ENCODE results near the gene TUG1. TPM values are rescaled to one million over a fixed set of nuclear protein-coding genes. Genes with fewer than 3 reads are reported as not detected.

The TUG1 gene
- polyA plus RNA-seq, 1 donor: 104 TPM

GRCh38 chr22:31005535-31005934 is 36.5 kb downstream of the TUG1 start:
- DNase-seq: no peak

DNA sequence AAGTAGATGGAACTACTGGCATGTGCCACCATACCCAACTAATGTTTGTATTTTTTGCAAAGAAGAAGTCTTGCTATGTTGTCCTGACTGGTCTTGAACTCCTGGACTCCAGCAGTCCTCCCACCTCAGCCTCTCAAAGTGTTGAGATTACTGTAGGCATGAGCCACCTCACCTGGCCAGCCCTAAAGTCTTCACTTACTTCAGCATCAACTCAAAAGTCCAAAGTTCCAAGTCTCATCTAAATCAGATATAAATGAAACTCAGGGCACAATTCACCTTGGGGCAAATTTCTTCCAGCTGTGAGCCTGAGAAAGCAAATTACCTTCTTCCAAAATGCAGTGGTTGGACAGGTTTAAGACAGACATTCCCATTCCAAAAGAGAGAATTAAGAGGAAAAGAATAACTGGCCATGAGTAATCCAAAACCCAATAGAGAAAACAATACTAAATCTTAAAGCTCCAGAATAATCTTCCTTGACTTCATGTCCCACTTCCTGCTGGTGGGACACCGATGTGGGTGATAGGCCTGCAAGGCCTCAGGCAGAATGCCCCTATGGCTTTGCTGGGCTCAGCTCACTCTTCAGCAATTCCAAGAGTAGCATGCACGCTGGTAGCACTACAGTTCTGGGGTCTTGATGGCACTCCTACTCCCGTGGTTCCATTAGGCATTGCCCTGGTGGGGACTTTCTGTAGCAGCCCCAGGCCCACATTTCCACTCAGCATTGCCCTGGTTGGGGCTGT is 50.3 kb downstream of the TUG1 start:
- no peak for DNase-seq

GRCh38 chr22:31020334-31020733 is 51.3 kb downstream of the TUG1 start:
- no peak for DNase-seq

DNA sequence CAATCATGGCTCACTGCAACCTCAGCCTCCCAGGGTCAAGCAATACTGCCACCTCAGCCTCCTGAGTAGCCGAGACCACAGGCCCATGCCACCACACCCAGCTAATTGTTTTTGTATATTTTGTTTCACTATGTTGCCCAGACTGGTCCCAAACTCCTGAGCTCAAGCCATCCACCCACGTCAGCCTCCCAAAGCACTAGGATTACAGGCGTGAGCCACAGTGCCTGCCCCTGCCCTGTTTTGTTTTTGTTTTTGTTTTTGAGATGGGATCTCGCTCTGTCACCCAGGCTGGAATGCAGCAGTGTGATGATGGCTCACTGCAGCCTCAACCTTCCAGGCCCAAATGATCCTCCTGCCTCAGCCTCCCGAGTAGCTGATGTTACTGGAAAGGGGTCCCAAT is 53.5 kb downstream of the TUG1 start:
- no peak for DNase-seq

Other genes with a start within 250 kb of the TUG1 start
- gene MORC2, start 491 bp upstream of the TUG1 start, polyA plus RNA-seq (ENCODE audit: insufficient read length): 27.1 TPM
- 287 TPM for gene SMTN, start 112.1 kb downstream of the TUG1 start, polyA plus RNA-seq (ENCODE audit: insufficient read length)
- gene SELENOM, start 138.3 kb downstream of the TUG1 start, polyA plus RNA-seq (ENCODE audit: insufficient read length): 17.8 TPM
- gene INPP5J, start 153.7 kb downstream of the TUG1 start, polyA plus RNA-seq (ENCODE audit: insufficient read length): 1.6 TPM
- not detected for gene PLA2G3, start 171.2 kb downstream of the TUG1 start, polyA plus RNA-seq (ENCODE audit: insufficient read length)
- gene RNF185, start 190.9 kb downstream of the TUG1 start, polyA plus RNA-seq (ENCODE audit: insufficient read length): 23.9 TPM
- 25.6 TPM for gene LIMK2, start 243.0 kb downstream of the TUG1 start, polyA plus RNA-seq (ENCODE audit: insufficient read length)